SK-N-SH (cell line): Measurements from ENCODE around the gene ADAMTS17. TPM values are rescaled to one million over a fixed set of nuclear protein-coding genes. Genes with fewer than 3 reads are reported as not detected.

Experiments
- CTCF ChIA-PET: fragments of 300-600, 350-600 bp; formaldehyde crosslinking; extraction: SDS; loops from one replicate; lab custom pipeline; 2021; lab: Yijun Ruan, JAX
- POLR2A ChIA-PET: fragments of 350-600 bp; sonication (Branson Sonifier 250); formaldehyde crosslinking; extraction: SDS; loops from one replicate; lab custom pipeline; 2020; ENCODE audit warnings: antibody characterized with exemption, inconsistent platforms; lab: Yijun Ruan, JAX
- DNase-seq: peaks from one replicate; pipeline ENCODE4 v3.0.0; 2012
- H2AFZ ChIP-seq: fragments of 200-600 bp; sonication (generic); 2 replicates; pipeline ENCODE4 v1.8.1; 2016; ENCODE audit warnings: antibody characterized with exemption, mild to moderate bottlenecking, low read depth
- H3F3A ChIP-seq: fragments of 200-600 bp; sonication (generic); replicated peaks from 2 replicates; pipeline ENCODE3; 2016; ENCODE audit warnings: antibody characterized with exemption, mild to moderate bottlenecking; ENCODE audit not compliant: insufficient read depth
- H3K27ac ChIP-seq, 2 experiments: fragments of 200-500 bp in 1 of 2; fragments of 200-600 bp in 1 of 2; sonication (Bioruptor generic) in 1 of 2; sonication (generic), shearing (Covaris generic) in 1 of 2; 2 replicates each; pipeline versions ENCODE4 v1.5.1 to v1.6.1; 2014 to 2016; ENCODE audit warnings: low read depth in 2 of 2, inconsistent platforms in 1 of 2, low read length in 1 of 2, mild to moderate bottlenecking in 1 of 2, mixed read lengths in 1 of 2
- H3K27me3 ChIP-seq: fragments of 200-600 bp; sonication (generic), shearing (Covaris generic); 2 replicates; pipeline ENCODE4 v1.6.1; 2016; ENCODE audit warnings: mixed run types; ENCODE audit not compliant: insufficient read depth
- H3K36me3 ChIP-seq, 2 experiments: fragments of 200-500 bp in 1 of 2; fragments of 200-600 bp in 1 of 2; sonication (Bioruptor generic) in 1 of 2; sonication (generic) in 1 of 2; replicated peaks in 1 of 2; 2 replicates each; pipeline versions ENCODE3 to v1.5.1; 2014 to 2016; ENCODE audit warnings: low read length in 1 of 2, mild to moderate bottlenecking in 1 of 2; ENCODE audit not compliant: insufficient read depth in 2 of 2, control insufficient read depth in 1 of 2
- H3K4me1 ChIP-seq, 2 experiments: fragments of 200-500 bp in 1 of 2; fragments of 200-600 bp in 1 of 2; sonication (Bioruptor generic) in 1 of 2; sonication (generic), shearing (Covaris generic) in 1 of 2; 2 replicates each; pipeline versions ENCODE4 v1.5.1 to v1.6.1; 2014 to 2016; ENCODE audit warnings: low read depth in 1 of 2, low read length in 1 of 2, mixed run types in 1 of 2; ENCODE audit not compliant: insufficient read depth in 2 of 2, control insufficient read depth in 1 of 2
- H3K4me2 ChIP-seq: fragments of 200-600 bp; sonication (generic), shearing (Covaris generic); 2 replicates; pipeline ENCODE4 v1.6.1; 2017; ENCODE audit warnings: mixed run types
- H3K4me3 ChIP-seq, 2 experiments: fragments of 200-500 bp in 1 of 2; fragments of 200-600 bp in 1 of 2; sonication (Bioruptor generic) in 1 of 2; sonication (generic), shearing (Covaris generic) in 1 of 2; 2 replicates each; pipeline versions ENCODE4 v1.5.1 to v1.8.1; 2014 to 2016; ENCODE audit warnings: low read depth in 2 of 2, inconsistent platforms in 1 of 2, low read length in 1 of 2, mild to moderate bottlenecking in 1 of 2, mixed read lengths in 1 of 2, moderate library complexity in 1 of 2
- H3K79me2 ChIP-seq: fragments of 200-600 bp; sonication (generic); 2 replicates; pipeline ENCODE4 v1.8.1; 2017; ENCODE audit warnings: mild to moderate bottlenecking; ENCODE audit not compliant: insufficient read depth
- H3K9ac ChIP-seq: fragments of 200-600 bp; sonication (generic); 2 replicates; pipeline ENCODE4 v1.6.1; 2017; ENCODE audit warnings: mixed run types
- H3K9me2 ChIP-seq: fragments of 200-600 bp; sonication (generic); 2 replicates; pipeline ENCODE4 v1.6.1; 2017; ENCODE audit warnings: mixed run types
- H3K9me3 ChIP-seq: fragments of 200-600 bp; sonication (generic); 2 replicates; pipeline ENCODE4 v1.6.1; 2017; ENCODE audit warnings: mixed run types, mild to moderate bottlenecking, moderate library complexity
- H4K20me1 ChIP-seq: fragments of 200-600 bp; sonication (generic); 2 replicates; pipeline ENCODE4 v1.6.1; 2017; ENCODE audit warnings: mild to moderate bottlenecking, mixed run types; ENCODE audit not compliant: insufficient read depth
- CHD2 ChIP-seq: fragments of 150-350 bp; IDR thresholded peaks from 2 replicates; pipeline ENCODE4 v1.6.1; 2018; ENCODE audit warnings: low read length; ENCODE audit not compliant: partially characterized antibody
- ELF1 ChIP-seq: IDR thresholded peaks from 2 replicates; pipeline ENCODE4 v1.4.0; 2012
- EZH2phosphoT487 ChIP-seq: fragments of 200-600 bp; sonication (generic); IDR thresholded peaks from 2 replicates; pipeline ENCODE4 v1.6.1; 2017; ENCODE audit warnings: low read depth, mixed run types, mild to moderate bottlenecking, antibody characterized with exemption, moderate library complexity, borderline replicate concordance
- FOXJ3 ChIP-seq: sonication (generic); formaldehyde crosslinking; IDR thresholded peaks from 2 replicates; pipeline ENCODE4 v1.5.1; 2020; ENCODE audit warnings: mild to moderate bottlenecking, missing genetic modification reagents
- GABPA ChIP-seq: IDR thresholded peaks from 2 replicates; pipeline ENCODE4 v1.4.0; 2012; ENCODE audit warnings: low read depth, mild to moderate bottlenecking
- IRF3 ChIP-seq: fragments of 150-350 bp; IDR thresholded peaks from 2 replicates; pipeline ENCODE4 v1.6.1; 2016; ENCODE audit warnings: mild to moderate bottlenecking, low read depth, low read length
- JUND ChIP-seq: IDR thresholded peaks from 2 replicates; pipeline ENCODE4 v1.4.0; 2012
- MEF2A ChIP-seq: IDR thresholded peaks from 2 replicates; pipeline ENCODE4 v1.4.0; 2012; ENCODE audit warnings: low read depth, borderline replicate concordance
- NFIC ChIP-seq: IDR thresholded peaks from 2 replicates; pipeline ENCODE4 v1.4.0; 2012; ENCODE audit warnings: borderline replicate concordance
- PBX3 ChIP-seq: IDR thresholded peaks from 2 replicates; pipeline ENCODE4; 2012
- POLR2AphosphoS5 ChIP-seq: IDR thresholded peaks from 2 replicates; pipeline ENCODE4 v1.6.1; 2012; ENCODE audit warnings: low read depth, low read length
- RAD21 ChIP-seq: IDR thresholded peaks from 2 replicates; pipeline ENCODE4 v1.6.1; 2012; ENCODE audit warnings: mild to moderate bottlenecking, low read length
- RCOR1 ChIP-seq: fragments of 150-350 bp; IDR thresholded peaks from 2 replicates; pipeline ENCODE4 v1.6.1; 2017; ENCODE audit warnings: antibody characterized with exemption, low read length
- RFX5 ChIP-seq: IDR thresholded peaks from 2 replicates; pipeline ENCODE4 v1.6.1; 2012; ENCODE audit warnings: mild to moderate bottlenecking, improper control_type of control experiment, low read length
- SMC3 ChIP-seq: IDR thresholded peaks from 2 replicates; pipeline ENCODE4 v1.6.1; 2012; ENCODE audit warnings: low read depth, low read length, improper control_type of control experiment
- TAF1 ChIP-seq: IDR thresholded peaks from 2 replicates; pipeline ENCODE4 v1.6.1; 2012; ENCODE audit warnings: low read depth, mild to moderate bottlenecking, low read length, moderate library complexity, borderline replicate concordance
- YY1 ChIP-seq: IDR thresholded peaks from 2 replicates; pipeline ENCODE4 v1.4.0; 2012; ENCODE audit warnings: low read depth, mild to moderate bottlenecking
- WGBS: methylation state at CpG from one replicate; pipeline ENCODE4 v1.1.6; 2017; ENCODE audit warnings: low lambda C conversion rate; 5-methylcytosine and 5-hydroxymethylcytosine counted together
- polyA plus RNA-seq, 3 experiments: library from polyadenylated mRNA; depleted of rRNA; stranded (reverse); fragments of >200 nt; gene quantifications; 2 replicates each; pipeline ENCODE4 v1.2.3, GENCODE V29; 2012

The ADAMTS17 gene
- polyA plus RNA-seq, 1 of the 3 experiments (the other 2 are of a cell fraction) = not detected

GRCh38 chr15:100384108-100384410 lies 42.3 kb upstream of the ADAMTS17 start (continued):
- TF ChIP-seq RCOR1 = no peak
- no peak for TF ChIP-seq YY1
- TF ChIP-seq POLR2AphosphoS5 = no peak

GRCh38 chr15:100383302-100384107 lies 41.7 kb upstream of the ADAMTS17 start:
- H3K27ac ChIP-seq = no peak overlapping the region
- no peak overlapping the region for H3K9ac ChIP-seq
- no peaks in the 10 kb centered on the region for H3K9me2 ChIP-seq
- no peaks in the 10 kb centered on the region for H3K27me3 ChIP-seq
- no peaks in the 10 kb centered on the region for H3F3A ChIP-seq
- no peak overlapping the region for H3K4me3 ChIP-seq
- ChIA-PET CTCF (interaction anchor here (0.6 to 15.3 kb wide), 20 partner anchors 9 to 625 kb away, joined by 3 to 184 read pairs (median 4); partner anchors contain the start of gene ADAMTS17), POLR2A (interaction anchor here (0.7 kb wide), 1 partner anchor 80 kb away, joined by 9 read pairs; no protein-coding TSS in a partner anchor)
- peak; percentile 69 for TF ChIP-seq RAD21
- TF ChIP-seq NFIC = no peak
- peak; percentile 31; the same call in 1 of the 2 replicates for TF ChIP-seq SMC3
- no peak for TF ChIP-seq PBX3
- no peaks in the 10 kb centered on the region for H3K4me1 ChIP-seq
- DNase-seq = peak; percentile 45
- no peak overlapping the region for H2AFZ ChIP-seq
- WGBS = 0% methylated on average over 3 of the region's 3 CpGs
- no peaks in the 10 kb centered on the region for H3K36me3 ChIP-seq
- H3K4me2 ChIP-seq = no peak overlapping the region
- no peaks in the 10 kb centered on the region for H4K20me1 ChIP-seq
- H3K9me3 ChIP-seq = no peaks in the 10 kb centered on the region
- H3K79me2 ChIP-seq = no peaks in the 10 kb centered on the region

- no peak overlapping the region for H3K4me3 ChIP-seq
- H3K9me2 ChIP-seq = no peaks in the 10 kb centered on the region
- no peak overlapping the region for H3K4me2 ChIP-seq
- H3F3A ChIP-seq = no peaks in the 10 kb centered on the region
- H4K20me1 ChIP-seq = no peaks in the 10 kb centered on the region
- H2AFZ ChIP-seq = no peak overlapping the region
- H3K9ac ChIP-seq = no peak overlapping the region
- no peaks in the 10 kb centered on the region for H3K36me3 ChIP-seq
- H3K4me1 ChIP-seq = no peaks in the 10 kb centered on the region
- no peak overlapping the region for H3K27ac ChIP-seq
- CTCF ChIA-PET = interaction anchor here (1.9 kb wide), 1 partner anchor 24 kb away, joined by 7 read pairs; no protein-coding TSS in a partner anchor
- no peaks in the 10 kb centered on the region for H3K27me3 ChIP-seq
- WGBS = 28% methylated on average over 6 of the region's 8 CpGs
- TF ChIP-seq GABPA (no peak), IRF3 (no peak), RFX5 (no peak), JUND (no peak), ELF1 (no peak), FOXJ3 (CRISPR knock-in tag) (no peak), MEF2A (no peak), EZH2phosphoT487 (no peak), CHD2 (no peak), TAF1 (no peak)
- POLR2A ChIA-PET = no interaction called here
- no peaks in the 10 kb centered on the region for H3K79me2 ChIP-seq
- H3K9me3 ChIP-seq = no peaks in the 10 kb centered on the region
- no peak for DNase-seq
Measured at GRCh38 chr15:100373942-100374341, 32.2 kb upstream of the ADAMTS17 start.
